GM23338 (cell line): Measurements from ENCODE around the gene UFD1. TPM values are rescaled to one million over a fixed set of nuclear protein-coding genes. Genes with fewer than 3 reads are reported as not detected.

Source experiments
- ATAC-seq: fragments of 200-7000 bp; cut with Tn5 transposase; 3 replicates; pipeline ENCODE4 v1.9.1; 2020
- DNase-seq: peaks from one replicate; pipeline ENCODE4 v3.0.0-alpha.2; 2015; ENCODE audit warnings: low spot score
- H2AFZ ChIP-seq: fragments of 200-600 bp; sonication (generic); 2 replicates; pipeline ENCODE4 v1.8.0; 2016; ENCODE audit warnings: antibody characterized with exemption, mild to moderate bottlenecking, moderate library complexity
- H3F3A ChIP-seq: fragments of 200-600 bp; sonication (generic); replicated peaks from 2 replicates; pipeline ENCODE4 v1.8.0; 2017; ENCODE audit warnings: antibody characterized with exemption, mixed run types, low read depth
- H3K27ac ChIP-seq: fragments of 200-600 bp; sonication (generic); 2 replicates; pipeline ENCODE4 v1.6.1; 2016; ENCODE audit warnings: low read depth
- H3K27me3 ChIP-seq: fragments of 200-600 bp; sonication (generic); 2 replicates; pipeline ENCODE4 v1.8.0; 2016; ENCODE audit warnings: mild to moderate bottlenecking, mixed run types, moderate library complexity; ENCODE audit not compliant: insufficient read depth
- H3K36me3 ChIP-seq: fragments of 200-600 bp; sonication (generic); 2 replicates; pipeline ENCODE4 v1.8.0; 2016; ENCODE audit warnings: mild to moderate bottlenecking; ENCODE audit not compliant: insufficient read depth
- H3K4me1 ChIP-seq: fragments of 200-600 bp; sonication (generic); 2 replicates; pipeline ENCODE4 v1.8.0; 2016; ENCODE audit warnings: mild to moderate bottlenecking, moderate library complexity; ENCODE audit not compliant: insufficient read depth
- H3K4me2 ChIP-seq: fragments of 200-600 bp; sonication (generic); 2 replicates; pipeline ENCODE4 v1.7.1; 2017; ENCODE audit warnings: mixed run types
- H3K4me3 ChIP-seq: fragments of 200-600 bp; sonication (generic); 2 replicates; pipeline ENCODE4 v1.6.1; 2016; ENCODE audit warnings: mixed run types
- H3K79me2 ChIP-seq: fragments of 200-600 bp; sonication (generic); replicated peaks from 2 replicates; pipeline ENCODE4 v1.8.0; 2017; ENCODE audit warnings: mild to moderate bottlenecking; ENCODE audit not compliant: insufficient read depth
- H3K9me2 ChIP-seq: fragments of 200-600 bp; sonication (generic); 2 replicates; pipeline ENCODE4 v1.8.0; 2017; ENCODE audit not compliant: insufficient read depth
- H4K20me1 ChIP-seq: fragments of 200-600 bp; sonication (generic); replicated peaks from 2 replicates; pipeline ENCODE4 v1.8.0; 2017; ENCODE audit warnings: mild to moderate bottlenecking; ENCODE audit not compliant: insufficient read depth
- H3K27ac Mint-ChIP-seq: 2 replicates; pipeline ENCODE4 v1.8.0; 2020; ENCODE audit warnings: inconsistent platforms, mild to moderate bottlenecking, moderate library complexity, mixed read lengths
- H3K27me3 Mint-ChIP-seq: 3 replicates; pipeline ENCODE4 v1.8.0; 2022; ENCODE audit warnings: low read depth, mild to moderate bottlenecking, moderate library complexity, mixed read lengths, inconsistent platforms; ENCODE audit not compliant: insufficient read depth, poor library complexity
- H3K36me3 Mint-ChIP-seq: 3 replicates; pipeline ENCODE4 v1.8.0; 2021; ENCODE audit warnings: low read depth, mild to moderate bottlenecking, inconsistent platforms, moderate library complexity, mixed read lengths
- H3K4me1 Mint-ChIP-seq: 3 replicates; pipeline ENCODE4 v1.8.0; 2020; ENCODE audit warnings: mild to moderate bottlenecking, inconsistent platforms, mixed read lengths
- H3K4me3 Mint-ChIP-seq: 3 replicates; pipeline ENCODE4 v1.8.0; 2021; ENCODE audit warnings: moderate library complexity, mild to moderate bottlenecking, inconsistent platforms, mixed read lengths
- H3K9me3 Mint-ChIP-seq: 3 replicates; pipeline ENCODE4 v1.8.0; 2020; ENCODE audit warnings: moderate library complexity, mild to moderate bottlenecking, inconsistent platforms, mixed read lengths
- CREB1 ChIP-seq: fragments of 250-450 bp; sonication (Bioruptor Pico); IDR thresholded peaks from 2 replicates; pipeline ENCODE4 v1.5.0; 2020; ENCODE audit warnings: low read depth, mild to moderate bottlenecking, moderate library complexity
- CTCF ChIP-seq, 2 experiments: fragments of 200-600 bp in 1 of 2; sonication (generic) in 1 of 2; conservative IDR thresholded peaks; 2 replicates each; pipeline versions ENCODE4 v1.5.1 to v1.6.1; 2016 to 2017; ENCODE audit warnings: antibody characterized with exemption in 2 of 2, low read depth in 2 of 2, mild to moderate bottlenecking in 2 of 2, moderate library complexity in 1 of 2
- ETS1 ChIP-seq: IDR thresholded peaks from 2 replicates; pipeline ENCODE4 v1.6.1; 2016; ENCODE audit warnings: antibody characterized with exemption
- EZH2 ChIP-seq: fragments of 200-600 bp; sonication (generic); IDR thresholded peaks from one replicate; pipeline ENCODE4 v1.8.0; 2017; ENCODE audit warnings: antibody characterized with exemption, mild to moderate bottlenecking, low read depth; ENCODE audit not compliant: unreplicated experiment
- EZH2phosphoT487 ChIP-seq: fragments of 200-600 bp; sonication (generic); IDR thresholded peaks from one replicate; pipeline ENCODE4 v1.8.1; 2018; ENCODE audit warnings: antibody characterized with exemption; ENCODE audit not compliant: unreplicated experiment
- JUNB ChIP-seq: IDR thresholded peaks from one replicate; pipeline ENCODE4 v1.6.1; 2016; ENCODE audit warnings: antibody characterized with exemption; ENCODE audit not compliant: unreplicated experiment
- NANOG ChIP-seq: IDR thresholded peaks from 2 replicates; pipeline ENCODE4 v1.6.1; 2016; ENCODE audit warnings: antibody characterized with exemption, borderline replicate concordance
- POLR2AphosphoS5 ChIP-seq: IDR thresholded peaks from 2 replicates; pipeline ENCODE4 v1.6.1; 2016; ENCODE audit warnings: antibody characterized with exemption, low read depth
- REST ChIP-seq: IDR thresholded peaks from one replicate; pipeline ENCODE4 v1.6.1; 2018; ENCODE audit warnings: antibody characterized with exemption; ENCODE audit not compliant: unreplicated experiment
- STAT1 ChIP-seq: IDR thresholded peaks from one replicate; pipeline ENCODE4 v1.6.1; 2016; ENCODE audit warnings: antibody characterized with exemption; ENCODE audit not compliant: unreplicated experiment
- ZNF114 ChIP-seq: fragments of 250-450 bp; sonication (Bioruptor Pico); IDR thresholded peaks from 2 replicates; pipeline ENCODE4 v1.5.0; 2020; ENCODE audit warnings: mild to moderate bottlenecking, moderate library complexity
- ZNF331 ChIP-seq: fragments of 250-450 bp; sonication (Bioruptor Pico); IDR thresholded peaks from 2 replicates; pipeline ENCODE4 v1.5.0; 2020; ENCODE audit warnings: low read depth, mild to moderate bottlenecking, moderate library complexity
- ZNF462 ChIP-seq: fragments of 250-450 bp; sonication (Bioruptor Pico); IDR thresholded peaks from 2 replicates; pipeline ENCODE4 v1.5.0; 2020; ENCODE audit warnings: mild to moderate bottlenecking, moderate library complexity
- polyA plus RNA-seq: library from polyadenylated mRNA; unstranded; fragments of >200 nt; fragmentation: Nextera tagmentation; extraction: Ambion mirVana; gene quantifications from 2 replicates; pipeline ENCODE4 v1.2.1, GENCODE V29; 2016
- total RNA-seq: library from RNA; depleted of rRNA; stranded (reverse); fragments of >200 nt; shearing (Covaris generic); gene quantifications from 2 replicates; pipeline ENCODE4 v1.2.3, GENCODE V29; 2014

Gene UFD1
- total and polyA plus RNA-seq, 2 experiments from 2014 or later, result 53.5 to 93.8 TPM

GRCh38 chr22:19455585-19456370 is 23.2 kb downstream of the UFD1 start:
- Histone ChIP-seq H3K27ac (no peak overlapping the region), H3K36me3 (peaks cover 38% of the 10 kb centered on the region), H3K4me2 (no peak overlapping the region), H3K27me3 (no peaks in the 10 kb centered on the region), H3K4me1 (no peaks in the 10 kb centered on the region), H2AFZ (no peak overlapping the region), H3K4me3 (no peak overlapping the region), H3K79me2 (no peaks in the 10 kb centered on the region; the same call in 1 of the 2 replicates), H3K9me2 (no peaks in the 10 kb centered on the region), H3F3A (0 out of 2 replicates have a peak, but pooled peaks cover 3% of the 10 kb centered on the region), H4K20me1 (peaks cover 10% of the 10 kb centered on the region)
- no peak for DNase-seq
- ATAC-seq, result no peak
- Mint-ChIP-seq H3K27me3 (peaks cover 2% of the 10 kb centered on the region), H3K27ac (no peak overlapping the region), H3K4me3 (no peak overlapping the region), H3K9me3 (no peaks in the 10 kb centered on the region), H3K36me3 (peaks cover 76% of the 10 kb centered on the region), H3K4me1 (peaks cover 7% of the 10 kb centered on the region)
- TF ChIP-seq CTCF (conservative IDR thresholded peaks at IDR 0.05; ENCODE audit: low read depth in 2 of 2) (no peak), REST (no peak), EZH2 (no peak), JUNB (no peak), EZH2phosphoT487 (no peak), STAT1 (no peak), ETS1 (no peak), ZNF331 (CRISPR knock-in tag) (no peak), ZNF114 (CRISPR knock-in tag) (no peak), CREB1 (CRISPR knock-in tag) (no peak), POLR2AphosphoS5 (no peak), NANOG (no peak), ZNF462 (CRISPR knock-in tag) (no peak)
